ENCODE measurements around the gene CABYR.

CABYR gene

GRCh38 chr18:24197412-24197811, 58.5 kb downstream of the CABYR start:
- Histone ChIP-seq H3K27me3 (ENCODE audit: insufficient read depth, poor library complexity, severe bottlenecking) (no peaks in the 10 kb centered on the region), H3K4me3 (replicated peaks; ENCODE audit: insufficient read depth, low read length) (no peak overlapping the region), H3K27ac (replicated peaks) (no peak overlapping the region)
- DNase-seq (ENCODE audit: low read depth in 1 of 2, low spot score in 1 of 2): no peak
- TF ChIP-seq POLR2AphosphoS5 (IDR thresholded peaks at IDR 0.05; ENCODE audit: low read depth) (no peak), SPI1 (IDR thresholded peaks at IDR 0.05; ENCODE audit: borderline replicate concordance, low read depth) (no peak), GABPA (IDR thresholded peaks at IDR 0.05; ENCODE audit: low read depth) (no peak), REST (IDR thresholded peaks at IDR 0.05; ENCODE audit: insufficient replicate concordance, low read depth) (no peak)
- TF ChIP-seq, protein P1, sequence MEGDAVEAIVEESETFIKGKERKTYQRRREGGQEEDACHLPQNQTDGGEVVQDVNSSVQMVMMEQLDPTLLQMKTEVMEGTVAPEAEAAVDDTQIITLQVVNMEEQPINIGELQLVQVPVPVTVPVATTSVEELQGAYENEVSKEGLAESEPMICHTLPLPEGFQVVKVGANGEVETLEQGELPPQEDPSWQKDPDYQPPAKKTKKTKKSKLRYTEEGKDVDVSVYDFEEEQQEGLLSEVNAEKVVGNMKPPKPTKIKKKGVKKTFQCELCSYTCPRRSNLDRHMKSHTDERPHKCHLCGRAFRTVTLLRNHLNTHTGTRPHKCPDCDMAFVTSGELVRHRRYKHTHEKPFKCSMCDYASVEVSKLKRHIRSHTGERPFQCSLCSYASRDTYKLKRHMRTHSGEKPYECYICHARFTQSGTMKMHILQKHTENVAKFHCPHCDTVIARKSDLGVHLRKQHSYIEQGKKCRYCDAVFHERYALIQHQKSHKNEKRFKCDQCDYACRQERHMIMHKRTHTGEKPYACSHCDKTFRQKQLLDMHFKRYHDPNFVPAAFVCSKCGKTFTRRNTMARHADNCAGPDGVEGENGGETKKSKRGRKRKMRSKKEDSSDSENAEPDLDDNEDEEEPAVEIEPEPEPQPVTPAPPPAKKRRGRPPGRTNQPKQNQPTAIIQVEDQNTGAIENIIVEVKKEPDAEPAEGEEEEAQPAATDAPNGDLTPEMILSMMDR (IDR thresholded peaks at IDR 0.05; ENCODE audit: insufficient read depth, low read length): no peak

DNA sequence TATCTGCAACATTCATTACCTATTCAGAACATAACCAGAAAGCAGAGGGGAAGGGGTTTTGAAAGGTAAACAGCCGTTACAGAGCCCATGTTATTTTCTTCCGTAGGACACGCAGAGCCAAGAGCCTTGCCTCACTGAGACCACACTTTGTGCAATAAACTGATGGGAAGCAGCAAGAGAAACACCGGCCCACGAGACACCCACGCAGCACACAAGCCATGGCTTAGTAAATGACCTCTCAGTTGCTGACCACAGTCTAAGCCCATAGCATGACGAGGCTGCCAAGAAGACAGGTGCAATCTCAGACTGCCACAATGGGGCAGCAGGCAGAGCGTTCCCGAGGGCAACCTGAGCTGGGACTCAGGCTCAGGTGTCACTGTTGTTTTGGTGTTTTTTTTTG, 59.6 kb downstream of the CABYR start:
- peak; percentile 6 to 56 for DNase-seq (ENCODE audit: low read depth in 1 of 2, low spot score in 1 of 2)
- no peak overlapping the region for H3K4me3 ChIP-seq (replicated peaks; ENCODE audit: insufficient read depth, low read length)
- H3K27ac ChIP-seq (replicated peaks): no peak overlapping the region
- H3K27me3 ChIP-seq (ENCODE audit: insufficient read depth, poor library complexity, severe bottlenecking): no peaks in the 10 kb centered on the region
- TF ChIP-seq GABPA (IDR thresholded peaks at IDR 0.05; ENCODE audit: low read depth): no peak

DNA sequence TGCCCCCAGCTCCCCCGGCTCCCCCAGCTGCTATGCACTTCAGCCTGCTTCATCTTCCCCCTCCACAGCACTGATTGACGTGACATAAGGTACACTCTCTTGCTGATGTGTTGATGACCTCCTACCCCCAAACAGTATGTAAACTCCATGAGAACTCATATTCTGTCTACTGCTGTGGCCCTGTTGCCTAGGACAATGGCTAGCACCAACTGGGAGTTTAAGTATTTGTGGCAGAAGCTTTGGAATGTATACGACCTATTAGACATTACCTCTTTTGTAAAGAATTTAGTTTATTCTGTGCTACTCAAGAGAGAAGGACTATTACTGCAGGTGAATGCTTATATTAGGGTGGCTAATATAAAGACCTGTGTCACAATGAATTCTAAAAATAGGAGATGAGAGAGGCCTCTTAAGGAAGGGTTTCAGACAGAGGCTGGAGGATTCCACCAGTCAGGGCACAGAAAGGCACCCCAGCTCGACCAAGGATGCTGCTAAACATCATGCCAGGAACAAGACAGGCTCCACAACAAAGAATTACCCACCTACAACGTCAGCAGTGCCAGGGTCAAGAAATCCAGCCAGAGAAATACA, 60.6 kb downstream of the CABYR start:
- no peak for TF ChIP-seq REST (IDR thresholded peaks at IDR 0.05; ENCODE audit: insufficient replicate concordance, low read depth)
- TF ChIP-seq, protein P1 (IDR thresholded peaks at IDR 0.05; ENCODE audit: insufficient read depth, low read length): no peak
- TF ChIP-seq SPI1 (IDR thresholded peaks at IDR 0.05; ENCODE audit: borderline replicate concordance, low read depth): no peak
- TF ChIP-seq POLR2AphosphoS5 (IDR thresholded peaks at IDR 0.05; ENCODE audit: low read depth): no peak
- TF ChIP-seq GABPA (IDR thresholded peaks at IDR 0.05; ENCODE audit: low read depth): no peak
- Histone ChIP-seq H3K4me3 (replicated peaks; ENCODE audit: insufficient read depth, low read length) (no peak overlapping the region), H3K27ac (replicated peaks) (no peak overlapping the region), H3K27me3 (ENCODE audit: insufficient read depth, poor library complexity, severe bottlenecking) (no peaks in the 10 kb centered on the region)
- DNase-seq (ENCODE audit: low read depth in 1 of 2, low spot score in 1 of 2): no peak

- Histone ChIP-seq H3K4me3 (replicated peaks; ENCODE audit: insufficient read depth, low read length) (no peak overlapping the region), H3K27ac (replicated peaks) (no peak overlapping the region), H3K27me3 (ENCODE audit: insufficient read depth, poor library complexity, severe bottlenecking) (no peaks in the 10 kb centered on the region)
- no peak for DNase-seq (ENCODE audit: low read depth in 1 of 2, low spot score in 1 of 2)
- TF ChIP-seq SPI1 (IDR thresholded peaks at IDR 0.05; ENCODE audit: borderline replicate concordance, low read depth): no peak
- no peak for TF ChIP-seq POLR2AphosphoS5 (IDR thresholded peaks at IDR 0.05; ENCODE audit: low read depth)
- TF ChIP-seq, protein P1 (IDR thresholded peaks at IDR 0.05; ENCODE audit: insufficient read depth, low read length): no peak
- TF ChIP-seq REST (IDR thresholded peaks at IDR 0.05; ENCODE audit: insufficient replicate concordance, low read depth): no peak
- TF ChIP-seq GABPA (IDR thresholded peaks at IDR 0.05; ENCODE audit: low read depth): no peak
These were observed 61.8 kb downstream of the CABYR start for GRCh38 chr18:24200494-24201290.

Measured in HL-60 (cell line).